Measurements from ENCODE around the gene CCL18. TPM values are rescaled to one million over a fixed set of nuclear protein-coding genes. Genes with fewer than 3 reads are reported as not detected.

The CCL18 gene
- total and polyA plus RNA-seq, 2 of the 4 experiments (the other 2 are of a cell fraction) = not detected

GRCh38 chr17:36027761-36028160 is 36.3 kb upstream of the CCL18 start:
- H3K79me1 ChIP-seq (ENCODE audit: low read depth in 1 of 2, low read length in 2 of 2) = no peaks in the 10 kb centered on the region
- dilution Hi-C loops (cut with HindIII; ENCODE audit: low sequenced_read_pairs, unreplicated experiment) = no loop called here
- H2BK15ac ChIP-seq (ENCODE audit: low read depth, low read length) = no peak overlapping the region
- ChIA-PET CTCF (no interaction called here), POLR2A (ENCODE audit: unreplicated experiment) (no interaction called here)
- H3K4me1 ChIP-seq (ENCODE audit: control insufficient read depth, insufficient read depth, low read length) = no peaks in the 10 kb centered on the region
- H3K36me3 ChIP-seq (ENCODE audit: control insufficient read depth, insufficient read depth, low read length) = no peaks in the 10 kb centered on the region
- H4K91ac ChIP-seq (ENCODE audit: insufficient read depth, low read depth, low read length) = no peak overlapping the region
- H3K56ac ChIP-seq (ENCODE audit: extremely low read depth, insufficient read depth, low read length) = no peak overlapping the region
- no peak overlapping the region for H3K23ac ChIP-seq (ENCODE audit: low read depth, low read length)
- no peak overlapping the region for H2AFZ ChIP-seq (replicated peaks; ENCODE audit: low read length, poor library complexity)
- H2BK120ac ChIP-seq (ENCODE audit: low read depth, low read length) = no peak overlapping the region
- no peak overlapping the region for H4K5ac ChIP-seq (ENCODE audit: low read depth, low read length)
- no peaks in the 10 kb centered on the region for H3K9me1 ChIP-seq (ENCODE audit: insufficient read depth, low read length)
- WGBS, 2 experiments (ENCODE audit: extremely low coverage in 2 of 2, insufficient read length in 1 of 2) = 0% methylated on average over 1 of the region's 4 CpGs; no CpG with 5 or more reads in 1 of the 2 experiments
- H3K27ac ChIP-seq (ENCODE audit: insufficient read depth, low read length) = no peak overlapping the region
- ATAC-seq (ENCODE audit: low read depth) = no peak
- intact Hi-C loops (cut with micrococcal nuclease) = no loop called here
- H2BK20ac ChIP-seq (ENCODE audit: low read depth, low read length) = no peak overlapping the region
- no peak overlapping the region for H2AK5ac ChIP-seq (ENCODE audit: low read depth, low read length)
- H3K4ac ChIP-seq (ENCODE audit: low read depth, low read length) = no peak overlapping the region
- in situ Hi-C loops (cut with MboI; ENCODE audit: low sequenced_read_pairs) = no loop called here
- H4K8ac ChIP-seq (ENCODE audit: low read depth in 2 of 2, low read length in 2 of 2) = no peak overlapping the region
- no peaks in the 10 kb centered on the region for H3K9me3 ChIP-seq (ENCODE audit: control insufficient read depth, insufficient read depth, low read length)
- no peak for DNase-seq
- H3K18ac ChIP-seq (ENCODE audit: low read depth, low read length) = no peak overlapping the region
- H2AK9ac ChIP-seq (replicated peaks; ENCODE audit: low read depth, low read length, poor library complexity) = no peak overlapping the region
- H4K20me1 ChIP-seq (ENCODE audit: insufficient read depth, low read length) = no peaks in the 10 kb centered on the region
- H3K4me3 ChIP-seq (ENCODE audit: insufficient read depth, low read depth, low read length) = no peak overlapping the region
- TF ChIP-seq CHD1 (IDR thresholded peaks at IDR 0.05; ENCODE audit: low read depth, low read length) = no peak
- TF ChIP-seq, protein P1, sequence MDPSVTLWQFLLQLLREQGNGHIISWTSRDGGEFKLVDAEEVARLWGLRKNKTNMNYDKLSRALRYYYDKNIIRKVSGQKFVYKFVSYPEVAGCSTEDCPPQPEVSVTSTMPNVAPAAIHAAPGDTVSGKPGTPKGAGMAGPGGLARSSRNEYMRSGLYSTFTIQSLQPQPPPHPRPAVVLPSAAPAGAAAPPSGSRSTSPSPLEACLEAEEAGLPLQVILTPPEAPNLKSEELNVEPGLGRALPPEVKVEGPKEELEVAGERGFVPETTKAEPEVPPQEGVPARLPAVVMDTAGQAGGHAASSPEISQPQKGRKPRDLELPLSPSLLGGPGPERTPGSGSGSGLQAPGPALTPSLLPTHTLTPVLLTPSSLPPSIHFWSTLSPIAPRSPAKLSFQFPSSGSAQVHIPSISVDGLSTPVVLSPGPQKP (IDR thresholded peaks at IDR 0.05; ENCODE audit: borderline replicate concordance, low read depth, low read length) = no peak
- no peak for TF ChIP-seq FOS (IDR thresholded peaks at IDR 0.05; ENCODE audit: low read depth, low read length)
- TF ChIP-seq BHLHE40 (IDR thresholded peaks at IDR 0.05; ENCODE audit: low read depth, low read length) = no peak
- no peak for TF ChIP-seq RCOR1 (IDR thresholded peaks at IDR 0.05; ENCODE audit: insufficient replicate concordance, low read length)
- TF ChIP-seq SMC3 (IDR thresholded peaks at IDR 0.05; ENCODE audit: low read depth, low read length) = no peak
- no peak for TF ChIP-seq RAD21 (IDR thresholded peaks at IDR 0.05; ENCODE audit: low read length)
- TF ChIP-seq CEBPB (IDR thresholded peaks at IDR 0.05; ENCODE audit: low read depth, low read length) = no peak
- TF ChIP-seq MAZ (IDR thresholded peaks at IDR 0.05; ENCODE audit: borderline replicate concordance, low read depth, low read length) = no peak
- no peak for TF ChIP-seq NFE2L2 (IDR thresholded peaks at IDR 0.05; ENCODE audit: low read depth, low read length)
- TF ChIP-seq RFX5 (IDR thresholded peaks at IDR 0.05; ENCODE audit: low read depth, low read length) = no peak
- TF ChIP-seq MAFK (IDR thresholded peaks at IDR 0.05; ENCODE audit: low read depth, low read length) = no peak
- TF ChIP-seq, protein P2, sequence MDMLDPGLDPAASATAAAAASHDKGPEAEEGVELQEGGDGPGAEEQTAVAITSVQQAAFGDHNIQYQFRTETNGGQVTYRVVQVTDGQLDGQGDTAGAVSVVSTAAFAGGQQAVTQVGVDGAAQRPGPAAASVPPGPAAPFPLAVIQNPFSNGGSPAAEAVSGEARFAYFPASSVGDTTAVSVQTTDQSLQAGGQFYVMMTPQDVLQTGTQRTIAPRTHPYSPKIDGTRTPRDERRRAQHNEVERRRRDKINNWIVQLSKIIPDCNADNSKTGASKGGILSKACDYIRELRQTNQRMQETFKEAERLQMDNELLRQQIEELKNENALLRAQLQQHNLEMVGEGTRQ (IDR thresholded peaks at IDR 0.05; ENCODE audit: low read depth, low read length) = no peak
- TF ChIP-seq CTCF (conservative IDR thresholded peaks at IDR 0.05; ENCODE audit: low read depth, low read length) = no peak
- no peak for TF ChIP-seq POLR2A (IDR thresholded peaks at IDR 0.05; ENCODE audit: low read depth, low read length)
- no peak for TF ChIP-seq MXI1 (IDR thresholded peaks at IDR 0.05; ENCODE audit: borderline replicate concordance, low read depth, low read length)
- no TSS peak for BruUV-seq (replicated peaks)
- H2BK5ac ChIP-seq (ENCODE audit: low read depth, low read length, poor library complexity, severe bottlenecking) = no peak overlapping the region
- H3K14ac ChIP-seq (replicated peaks; ENCODE audit: low read depth, low read length) = no peak overlapping the region
- no peaks in the 10 kb centered on the region for H3K27me3 ChIP-seq (ENCODE audit: control insufficient read depth, insufficient read depth, low read length)
- no peak overlapping the region for H3K9ac ChIP-seq (ENCODE audit: low read depth, low read length)
- H3K4me2 ChIP-seq (ENCODE audit: low read depth, low read length) = no peak overlapping the region
